IMR-90 (cell line): Measurements from ENCODE around the gene ATP2A3. TPM values are rescaled to one million over a fixed set of nuclear protein-coding genes. Genes with fewer than 3 reads are reported as not detected.

Experiments
- ATAC-seq: fragments of 200-7000 bp; cut with Tn5 transposase; 2 replicates; pipeline ENCODE4 v1.9.1; 2020; ENCODE audit warnings: low read depth, mild to moderate bottlenecking, moderate library complexity
- BruUV-seq: library from RNA; stranded (reverse); fragments of 400-500 nt; replicated peaks from 2 replicates; lab custom pipeline; 2021; lab: Mats Ljungman, UMichigan
- CTCF ChIA-PET: fragments of 300-600 bp; formaldehyde crosslinking; extraction: SDS; loops from one replicate; lab custom pipeline; 2021; ENCODE audit warnings: antibody characterized with exemption; lab: Yijun Ruan, JAX
- POLR2A ChIA-PET: fragments of 300-600 bp; sonication (Branson Sonifier 250); formaldehyde crosslinking; loops from one replicate; lab custom pipeline; 2022; ENCODE audit warnings: antibody characterized with exemption; ENCODE audit not compliant: unreplicated experiment; lab: Charles Lee
- DNase-seq: peaks from one replicate; pipeline ENCODE4 v3.0.0; 2013
- H2AFZ ChIP-seq: replicated peaks from 2 replicates; pipeline ENCODE3; 2013; ENCODE audit warnings: low read length, mild to moderate bottlenecking; ENCODE audit not compliant: poor library complexity
- H2AK5ac ChIP-seq: 2 replicates; pipeline ENCODE4 v1.6.1; 2013; ENCODE audit warnings: low read depth, low read length, inconsistent platforms
- H2AK9ac ChIP-seq: replicated peaks from 2 replicates; pipeline ENCODE3; 2013; ENCODE audit warnings: mild to moderate bottlenecking, low read depth, low read length, moderate library complexity; ENCODE audit not compliant: poor library complexity
- H2BK120ac ChIP-seq: 2 replicates; pipeline ENCODE4 v1.6.1; 2013; ENCODE audit warnings: low read depth, low read length, inconsistent platforms
- H2BK15ac ChIP-seq: 3 replicates; pipeline ENCODE4 v1.6.1; 2013; ENCODE audit warnings: low read depth, low read length, inconsistent platforms
- H2BK20ac ChIP-seq: 2 replicates; pipeline ENCODE4 v1.6.1; 2013; ENCODE audit warnings: low read depth, mild to moderate bottlenecking, inconsistent platforms, low read length, moderate library complexity
- H2BK5ac ChIP-seq: 2 replicates; pipeline ENCODE4 v1.6.1; 2013; ENCODE audit warnings: mild to moderate bottlenecking, low read depth, low read length, inconsistent platforms; ENCODE audit not compliant: poor library complexity, severe bottlenecking
- H3K14ac ChIP-seq: replicated peaks from 2 replicates; pipeline ENCODE4 v1.6.1; 2013; ENCODE audit warnings: low read depth, low read length, inconsistent platforms
- H3K18ac ChIP-seq: 2 replicates; pipeline ENCODE4 v1.6.1; 2013; ENCODE audit warnings: low read depth, low read length, control low read depth
- H3K23ac ChIP-seq: 2 replicates; pipeline ENCODE4 v1.6.1; 2013; ENCODE audit warnings: low read depth, low read length, inconsistent platforms
- H3K27ac ChIP-seq: 2 replicates; pipeline ENCODE4 v1.5.1; 2013; ENCODE audit warnings: mild to moderate bottlenecking, control low read depth, low read length; ENCODE audit not compliant: insufficient read depth
- H3K27me3 ChIP-seq: 2 replicates; pipeline ENCODE4 v1.6.1; 2013; ENCODE audit warnings: low read length; ENCODE audit not compliant: control insufficient read depth, insufficient read depth
- H3K36me3 ChIP-seq: 2 replicates; pipeline ENCODE4 v1.6.1; 2013; ENCODE audit warnings: low read length, mixed read lengths; ENCODE audit not compliant: control insufficient read depth, insufficient read depth
- H3K4ac ChIP-seq: 2 replicates; pipeline ENCODE4 v1.6.1; 2013; ENCODE audit warnings: low read depth, low read length, inconsistent platforms
- H3K4me1 ChIP-seq: 2 replicates; pipeline ENCODE4 v1.6.1; 2013; ENCODE audit warnings: low read length, mixed read lengths; ENCODE audit not compliant: control insufficient read depth, insufficient read depth
- H3K4me2 ChIP-seq: 2 replicates; pipeline ENCODE4 v1.6.1; 2013; ENCODE audit warnings: low read depth, mild to moderate bottlenecking, control low read depth, low read length, moderate library complexity
- H3K4me3 ChIP-seq: 2 replicates; pipeline ENCODE4 v1.5.1; 2013; ENCODE audit warnings: low read depth, mild to moderate bottlenecking, control low read depth, low read length, moderate library complexity; ENCODE audit not compliant: insufficient read depth
- H3K56ac ChIP-seq: 2 replicates; pipeline ENCODE4 v1.6.1; 2013; ENCODE audit warnings: low read length, inconsistent platforms; ENCODE audit not compliant: insufficient read depth; ENCODE audit errors: extremely low read depth
- H3K79me1 ChIP-seq, 2 experiments: 2 replicates each; pipeline ENCODE4 v1.6.1; 2013; ENCODE audit warnings: low read length in 2 of 2, inconsistent platforms in 1 of 2, low read depth in 1 of 2
- H3K9ac ChIP-seq: 2 replicates; pipeline ENCODE4 v1.6.1; 2013; ENCODE audit warnings: low read depth, low read length, control low read depth
- H3K9me1 ChIP-seq: 2 replicates; pipeline ENCODE4 v1.6.1; 2013; ENCODE audit warnings: low read length, inconsistent platforms; ENCODE audit not compliant: insufficient read depth
- H3K9me3 ChIP-seq: 2 replicates; pipeline ENCODE4 v1.6.1; 2013; ENCODE audit warnings: low read length; ENCODE audit not compliant: control insufficient read depth, insufficient read depth
- H4K20me1 ChIP-seq: 2 replicates; pipeline ENCODE4 v1.6.1; 2013; ENCODE audit warnings: low read length, inconsistent platforms; ENCODE audit not compliant: insufficient read depth
- H4K5ac ChIP-seq: 2 replicates; pipeline ENCODE4 v1.6.1; 2013; ENCODE audit warnings: mild to moderate bottlenecking, low read depth, low read length, control low read depth
- H4K8ac ChIP-seq, 2 experiments: 2 replicates each; pipeline ENCODE4 v1.6.1; 2013; ENCODE audit warnings: low read depth in 2 of 2, low read length in 2 of 2, control low read depth in 1 of 2, inconsistent platforms in 1 of 2
- H4K91ac ChIP-seq: 2 replicates; pipeline ENCODE4 v1.6.1; 2013; ENCODE audit warnings: low read depth, low read length, inconsistent platforms; ENCODE audit not compliant: insufficient read depth
- CTCF ChIP-seq: conservative IDR thresholded peaks from 2 replicates; pipeline ENCODE4 v1.5.1; 2012; ENCODE audit warnings: mild to moderate bottlenecking, low read depth, low read length, improper control_type of control experiment
- MXI1 ChIP-seq: IDR thresholded peaks from 2 replicates; pipeline ENCODE4 v1.6.1; 2012; ENCODE audit warnings: low read depth, mild to moderate bottlenecking, low read length, moderate library complexity, borderline replicate concordance
- RAD21 ChIP-seq: IDR thresholded peaks from 2 replicates; pipeline ENCODE4 v1.6.1; 2012; ENCODE audit warnings: low read length, improper control_type of control experiment
- WGBS, 2 experiments: methylation state at CpG; one replicate each; pipeline versions ENCODE4 v1.1.5 to v1.1.7; 2013; ENCODE audit warnings: missing lambda C conversion rate in 2 of 2; ENCODE audit not compliant: insufficient read length in 1 of 2; ENCODE audit errors: extremely low coverage in 2 of 2; 5-methylcytosine and 5-hydroxymethylcytosine counted together
- dilution Hi-C: fragments of 300-500 bp; cut with HindIII; formaldehyde crosslinking; loops from one replicate; pipeline ENCODE4 v1.14.3; 2018; ENCODE audit warnings: low sequenced_read_pairs; ENCODE audit not compliant: unreplicated experiment
- in situ Hi-C: fragments of 300-500 bp; cut with MboI; formaldehyde crosslinking; loops from 3 replicates; pipeline ENCODE4 v1.14.3; 2019; ENCODE audit warnings: low sequenced_read_pairs, inconsistent platforms, mixed read lengths
- intact Hi-C: fragments of 100-400 bp; cut with micrococcal nuclease; formaldehyde crosslinking; loops from 2 replicates; pipeline ENCODE4 v1.10.0; 2022
- polyA plus RNA-seq, 3 experiments: library from polyadenylated mRNA; depleted of rRNA; stranded (reverse); fragments of >200 nt; gene quantifications; 2 replicates each; pipeline ENCODE4 v1.2.3, GENCODE V29; 2012; ENCODE audit warnings: low replicate concordance in 1 of 3
- total RNA-seq: library from RNA; depleted of rRNA; stranded (reverse); fragments of >200 nt; gene quantifications from 2 replicates; pipeline ENCODE4 v1.2.3, GENCODE V29; 2012

Gene ATP2A3
- total and polyA plus RNA-seq, 2 of the 4 experiments (the other 2 are of a cell fraction): 0.18 to 0.63 TPM

GRCh38 chr17:3907483-3908216 lies 56.6 kb downstream of the ATP2A3 start:
- Histone ChIP-seq H2BK120ac (no peak overlapping the region), H3K4me1 (no peaks in the 10 kb centered on the region), H2AFZ (no peak overlapping the region), H2BK15ac (no peak overlapping the region), H3K79me1 (no peaks in the 10 kb centered on the region), H3K4me2 (no peak overlapping the region), H3K23ac (no peak overlapping the region), H3K18ac (no peak overlapping the region), H4K20me1 (0 out of 2 replicates have a peak, but pooled peaks cover 4% of the 10 kb centered on the region), H3K36me3 (no peaks in the 10 kb centered on the region), H3K14ac (no peak overlapping the region), H3K27ac (no peak overlapping the region), H3K27me3 (peaks cover 2% of the 10 kb centered on the region; the same call in 1 of the 2 replicates), H4K8ac (no peak overlapping the region), H3K4ac (no peak overlapping the region), H4K91ac (no peak overlapping the region), H3K56ac (no peak overlapping the region), H4K5ac (no peak overlapping the region), H2BK5ac (no peak overlapping the region), H3K9me3 (no peaks in the 10 kb centered on the region), H2BK20ac (no peak overlapping the region), H2AK9ac (no peak overlapping the region), H3K9me1 (no peaks in the 10 kb centered on the region), H3K4me3 (no peak overlapping the region), H3K9ac (no peak overlapping the region), H2AK5ac (no peak overlapping the region)
- ChIA-PET CTCF (interaction anchor here (0.9 kb wide), 1 partner anchor 18 kb away, joined by 5 read pairs; no protein-coding TSS in a partner anchor), POLR2A (no interaction called here)
- no peak for ATAC-seq
- no TSS peak for BruUV-seq
- DNase-seq: no peak
- WGBS, 2 experiments: 45% methylated on average over 2 of the region's 11 CpGs; no CpG with 5 or more reads in 1 of the 2 experiments
- TF ChIP-seq CTCF (0 out of 2 replicates have a peak, but pooled peaks have one; percentile 23), RAD21 (peak; percentile 36; the same call in 1 of the 2 replicates), MXI1 (no peak)
- intact Hi-C loops: no loop called here
- dilution Hi-C loops: no loop called here
- in situ Hi-C loops: no loop called here
